Right ventricle myocardium superior (tissue), 1 donor: ENCODE measurements around the gene AK8. TPM values are rescaled to one million over a fixed set of nuclear protein-coding genes. Genes with fewer than 3 reads are reported as not detected.

Experiments used
- ATAC-seq: fragments of 200-7000 bp; cut with Tn5 transposase; one replicate; pipeline ENCODE4 v1.9.1; 2020; ENCODE audit warnings: mild to moderate bottlenecking; ENCODE audit not compliant: poor library complexity
- DNase-seq: peaks from one replicate; pipeline ENCODE4 v3.0.0-alpha.2; 2020
- intact Hi-C: fragments of 100-400 bp; cut with DNase I; formaldehyde crosslinking; loops from one replicate; pipeline ENCODE4 v1.11.2; 2022
- total RNA-seq: library from RNA; stranded (reverse); fragmentation: NEBNext Ultra II Directional; extraction: Animal tissue kit (Norgen Biotek cat#: 25700); gene quantifications from one replicate; pipeline ENCODE4 v1.2.1, GENCODE V29; 2021
- donor health status: DM: no; HTN: yes; CAD: no; lungs with severe emphysema.

The AK8 gene
- total RNA-seq, 1 donor from 2014 or later = 0.22 TPM

DNA sequence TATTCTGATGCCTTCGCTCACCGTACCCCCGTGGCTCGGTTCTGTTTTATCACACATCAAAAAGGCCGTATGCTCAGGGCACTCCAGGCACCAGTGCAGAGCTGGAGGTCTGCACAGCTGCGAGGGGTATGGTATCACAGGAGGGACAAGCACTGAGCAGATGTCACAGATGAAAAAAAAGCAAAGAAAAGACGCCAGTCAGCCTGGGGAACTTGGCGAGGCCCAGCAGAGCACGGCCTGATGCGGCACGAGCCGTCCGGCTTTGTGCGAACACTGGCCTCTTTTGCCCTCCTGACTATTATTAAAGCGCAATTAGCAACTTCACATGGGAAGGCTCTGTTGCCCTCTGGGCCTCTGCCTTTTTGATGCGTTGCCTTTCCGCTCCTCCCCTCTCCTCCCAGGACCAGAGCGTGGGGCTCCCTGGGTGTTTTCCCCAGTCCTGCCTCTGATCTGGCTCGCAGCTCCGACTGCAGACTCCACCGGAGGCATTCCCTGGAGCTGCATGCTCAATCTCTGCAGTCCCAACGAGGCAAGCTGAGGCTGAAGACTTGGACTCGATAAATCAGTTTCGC, 44.4 kb downstream of the AK8 start:
- intact Hi-C loops = no loop called here
- DNase-seq (no peak), ATAC-seq (no peak)

- ATAC-seq = no peak
- intact Hi-C loops = no loop called here
- DNase-seq = no peak
Measured at GRCh38 chr9:132832171-132832881, 45.8 kb downstream of the AK8 start.

GRCh38 chr9:132828201-132828770, 49.8 kb downstream of the AK8 start:
- DNase-seq (no peak), ATAC-seq (no peak)
- intact Hi-C loops = no loop called here

GRCh38 chr9:132827366-132827765, 50.7 kb downstream of the AK8 start:
- ATAC-seq (no peak), DNase-seq (no peak)
- intact Hi-C loops = no loop called here

- intact Hi-C loops = no loop called here
- DNase-seq (no peak), ATAC-seq (no peak)
Measured at GRCh38 chr9:132826621-132827365, 51.3 kb downstream of the AK8 start.

DNA sequence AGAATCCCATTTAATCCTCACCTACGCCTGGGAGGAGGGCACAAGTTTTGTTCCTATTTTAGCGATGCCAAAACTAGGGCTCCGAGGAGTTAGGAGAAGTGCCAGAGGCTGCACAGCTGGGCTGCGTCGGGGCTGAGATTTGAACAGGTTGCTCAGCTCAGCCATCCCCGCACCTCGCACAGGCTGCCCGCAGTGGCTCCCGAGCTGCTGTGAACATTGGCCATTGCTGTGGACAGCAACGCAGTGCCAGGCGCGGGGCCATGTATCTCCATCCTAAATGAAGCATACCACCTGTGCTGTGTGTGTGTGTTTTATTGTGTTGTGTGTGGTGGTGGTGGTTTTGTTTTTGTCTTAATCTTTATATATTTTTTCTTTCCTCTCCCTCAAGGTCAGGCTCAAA, 52.0 kb downstream of the AK8 start:
- ATAC-seq (no peak), DNase-seq (no peak)
- intact Hi-C loops = no loop called here

DNA sequence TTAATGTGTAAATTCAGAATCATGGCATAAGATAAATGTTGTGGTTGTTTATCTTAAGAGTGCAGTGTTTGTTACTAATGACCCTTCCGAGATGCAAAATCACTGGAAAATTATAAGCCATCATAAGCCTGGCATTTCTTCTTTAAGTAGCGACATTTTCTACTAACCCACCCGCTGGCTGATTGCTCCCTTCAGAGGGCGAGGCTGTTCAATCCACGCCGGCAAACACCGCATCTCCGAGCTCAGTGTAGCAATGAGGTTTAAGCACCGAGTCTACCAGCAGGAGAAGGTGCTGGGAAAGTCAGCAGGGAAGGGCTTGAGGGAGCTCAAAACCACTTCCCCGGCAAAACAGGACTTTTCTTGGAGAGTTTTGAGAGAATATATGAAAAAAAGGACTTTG, 52.7 kb downstream of the AK8 start:
- intact Hi-C loops = no loop called here
- no peak for ATAC-seq
- DNase-seq = no peak

DNA sequence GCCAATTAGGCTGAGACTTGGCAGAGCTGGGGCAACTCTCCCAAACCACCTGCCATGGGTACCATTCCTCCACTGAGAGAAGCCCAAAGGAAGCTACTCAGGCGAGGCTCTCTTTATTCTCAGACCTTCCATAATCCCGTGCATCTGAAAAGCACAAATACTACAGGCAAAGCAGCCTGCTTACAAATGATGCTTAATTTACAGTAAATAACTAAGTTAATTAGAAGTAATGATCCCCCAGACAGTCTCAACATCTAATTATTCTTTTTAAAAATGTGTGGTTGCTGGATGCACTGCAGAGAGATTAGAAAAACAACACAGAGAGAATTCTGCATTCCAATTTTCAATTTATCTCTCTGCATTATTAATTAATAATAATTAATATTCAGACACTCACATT, 53.1 kb downstream of the AK8 start:
- ATAC-seq (no peak), DNase-seq (no peak)
- intact Hi-C loops = no loop called here

- DNase-seq (no peak), ATAC-seq (no peak)
- intact Hi-C loops = no loop called here
Measured at GRCh38 chr9:132824151-132824550, 53.9 kb downstream of the AK8 start.

DNA sequence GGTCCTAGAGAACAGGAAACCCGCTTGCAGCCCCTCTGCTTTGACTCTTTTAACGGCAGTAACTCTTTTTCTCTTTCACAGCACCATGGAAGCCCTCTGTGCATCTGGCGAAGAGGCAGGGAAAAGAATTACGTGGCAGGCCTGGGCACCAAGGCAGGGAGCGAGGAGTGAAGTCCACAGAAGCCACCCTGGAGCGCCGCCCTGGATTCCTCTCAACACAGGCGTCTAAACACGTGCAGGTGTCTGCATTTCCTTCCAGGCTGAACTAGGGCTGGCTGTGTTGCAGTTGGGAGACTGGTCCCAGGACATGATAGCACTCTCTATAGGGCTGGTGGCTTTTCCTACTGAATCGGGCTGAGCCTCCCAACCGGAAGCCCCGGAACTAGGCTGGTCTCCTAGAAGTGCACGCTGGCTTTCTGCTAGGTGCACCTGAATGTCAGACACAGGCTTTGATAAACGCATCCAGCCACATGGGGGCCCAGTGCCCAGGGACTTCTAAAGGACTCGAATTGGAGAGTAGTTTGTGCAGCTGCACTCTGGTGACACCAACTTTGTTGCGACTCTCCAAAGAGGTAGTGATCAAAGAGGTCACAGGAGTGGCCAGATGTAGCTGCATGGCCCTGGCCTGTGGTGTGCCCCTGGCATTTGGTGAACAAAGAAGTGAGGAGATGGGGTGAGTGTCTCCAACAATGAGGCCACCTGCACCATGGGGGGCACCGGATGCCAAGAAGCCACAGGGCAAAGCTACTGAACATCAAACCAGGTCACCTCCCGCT, 54.5 kb downstream of the AK8 start:
- intact Hi-C loops = no loop called here
- peak; percentile 42 for ATAC-seq
- no peak for DNase-seq

- ATAC-seq = peak; percentile 38
- intact Hi-C loops = no loop called here
- no peak for DNase-seq
Measured at GRCh38 chr9:132820169-132820944, 57.7 kb downstream of the AK8 start.

- ATAC-seq = no peak
- DNase-seq = no peak
- intact Hi-C loops = loop anchor here (10.0 kb wide), 1 partner anchor 156 kb away; the partner anchor contains the start of gene GFI1B
Measured at GRCh38 chr9:132818588-132818987, 59.5 kb downstream of the AK8 start.

DNA sequence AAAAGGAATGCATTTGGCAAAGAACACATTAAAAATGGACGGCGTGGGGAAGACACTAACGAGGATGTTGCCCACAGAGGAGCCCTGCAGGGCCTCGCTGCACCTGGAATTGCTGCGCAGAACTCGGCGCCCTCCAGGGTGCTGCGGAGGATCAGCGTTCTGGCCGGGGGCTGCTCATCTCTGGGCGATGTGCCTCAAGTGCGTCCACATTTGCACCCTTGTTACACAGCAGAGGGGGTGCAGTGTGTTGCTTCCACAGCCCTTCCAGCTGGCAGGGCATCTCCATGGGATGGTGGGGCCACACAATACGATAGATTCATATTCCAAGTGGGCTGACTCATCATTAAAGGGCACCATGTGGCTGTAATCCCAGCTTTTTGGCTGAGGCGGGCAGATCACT, 63.1 kb downstream of the AK8 start:
- ATAC-seq (no peak), DNase-seq (no peak)
- intact Hi-C loops = loop anchor here (10.0 kb wide), 1 partner anchor 160 kb away; the partner anchor contains the start of gene GFI1B

GRCh38 chr9:132813115-132813771, 64.8 kb downstream of the AK8 start:
- ATAC-seq = no peak
- intact Hi-C loops = loop anchor here (10.0 kb wide), 1 partner anchor 162 kb away; the partner anchor contains the start of gene GFI1B
- no peak for DNase-seq

GRCh38 chr9:132811985-132812384, 66.1 kb downstream of the AK8 start:
- no peak for DNase-seq
- no peak for ATAC-seq
- intact Hi-C loops = loop anchor here (10.0 kb wide), 1 partner anchor 163 kb away; the partner anchor contains the start of gene GFI1B

- intact Hi-C loops = loop anchor here (10.0 kb wide), 1 partner anchor 164 kb away; the partner anchor contains the start of gene GFI1B
- ATAC-seq (no peak), DNase-seq (no peak)
Measured at GRCh38 chr9:132810314-132810713, 67.8 kb downstream of the AK8 start.

DNA sequence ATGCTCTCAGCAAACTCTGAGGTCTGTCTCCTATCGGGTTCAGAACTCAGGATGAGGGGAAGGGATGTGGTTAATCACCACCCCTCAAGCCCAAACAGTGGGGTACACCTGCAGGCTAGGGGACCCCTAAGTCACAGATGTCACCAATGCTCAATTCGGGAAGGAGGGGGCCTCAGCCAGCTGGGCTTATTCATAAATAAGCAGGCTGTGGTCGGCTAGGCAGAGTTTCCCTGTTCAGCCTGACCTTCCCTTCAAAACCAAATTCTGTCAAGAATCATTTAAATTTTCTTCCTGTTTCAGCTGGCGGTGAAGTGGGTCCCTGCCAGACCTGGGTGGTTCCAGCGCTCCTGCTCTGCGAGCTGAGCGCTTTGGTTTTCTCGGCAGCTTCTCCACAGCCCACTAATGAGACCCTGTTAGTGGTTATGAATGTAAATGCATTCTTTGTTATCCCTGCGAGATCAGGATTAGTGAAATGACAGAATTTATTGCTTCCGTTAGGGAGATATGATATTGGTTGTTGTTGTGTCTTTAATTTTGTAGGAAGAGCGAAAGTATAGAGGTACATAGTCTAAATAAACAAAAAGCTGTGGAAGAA, 68.3 kb downstream of the AK8 start:
- DNase-seq (no peak), ATAC-seq (no peak)
- intact Hi-C loops = loop anchor here (10.0 kb wide), 1 partner anchor 165 kb away; the partner anchor contains the start of gene GFI1B
